Neural progenitor cell (in vitro differentiated cells): ENCODE results near the gene TTC31. TPM values are rescaled to one million over a fixed set of nuclear protein-coding genes. Genes with fewer than 3 reads are reported as not detected.
"Not testable (repeated sequence)": the region's sequence is repeated elsewhere in the genome, so short reads cannot be mapped to it uniquely, and the experiment has no call there.

ENCODE experiments used
- DNase-seq: peaks from one replicate; pipeline ENCODE4 v3.0.0-alpha.2; 2016; ENCODE audit warnings: low spot score
- H2AFZ ChIP-seq: fragments of 200-600 bp; sonication (generic); replicated peaks from 2 replicates; pipeline ENCODE4 v1.6.1; 2016; ENCODE audit warnings: antibody characterized with exemption
- H3F3A ChIP-seq: fragments of 200-600 bp; sonication (generic); 2 replicates; pipeline ENCODE4 v1.6.1; 2016; ENCODE audit warnings: antibody characterized with exemption, low read depth
- H3K27ac ChIP-seq: fragments of 200-600 bp; sonication (generic); 2 replicates; pipeline ENCODE4 v1.5.1; 2016; ENCODE audit warnings: mild to moderate bottlenecking
- H3K27me3 ChIP-seq: fragments of 200-600 bp; sonication (generic); 2 replicates; pipeline ENCODE4 v1.6.1; 2016; ENCODE audit warnings: mild to moderate bottlenecking, moderate library complexity
- H3K36me3 ChIP-seq: fragments of 200-600 bp; sonication (generic); 2 replicates; pipeline ENCODE4 v1.5.1; 2016
- H3K4me1 ChIP-seq: fragments of 200-600 bp; sonication (generic); 2 replicates; pipeline ENCODE4 v1.6.1; 2016; ENCODE audit warnings: mixed run types
- H3K4me2 ChIP-seq: fragments of 200-600 bp; sonication (generic); 2 replicates; pipeline ENCODE4 v1.6.1; 2016
- H3K4me3 ChIP-seq: fragments of 200-600 bp; sonication (generic); 2 replicates; pipeline ENCODE4 v1.5.1; 2016
- H3K79me2 ChIP-seq: fragments of 200-600 bp; sonication (generic); 2 replicates; pipeline ENCODE4 v1.6.1; 2016; ENCODE audit warnings: low read depth
- H3K9ac ChIP-seq: fragments of 200-600 bp; sonication (generic); 2 replicates; pipeline ENCODE4 v1.6.1; 2016
- H3K9me3 ChIP-seq: fragments of 200-600 bp; sonication (generic); 2 replicates; pipeline ENCODE4 v1.5.1; 2016; ENCODE audit warnings: low read depth
- H4K20me1 ChIP-seq: fragments of 200-600 bp; sonication (generic); 2 replicates; pipeline ENCODE4 v1.6.1; 2016; ENCODE audit warnings: low read depth
- H3K27ac Mint-ChIP-seq: 3 replicates; pipeline ENCODE4 v1.8.0; 2021; ENCODE audit warnings: mixed read lengths
- H3K27me3 Mint-ChIP-seq: 2 replicates; pipeline ENCODE4 v1.8.0; 2022; ENCODE audit warnings: low read depth, mild to moderate bottlenecking, inconsistent platforms, moderate library complexity, mixed read lengths; ENCODE audit not compliant: insufficient read depth
- H3K36me3 Mint-ChIP-seq: 3 replicates; pipeline ENCODE4 v1.8.0; 2021; ENCODE audit warnings: mixed read lengths
- H3K4me1 Mint-ChIP-seq: 3 replicates; pipeline ENCODE4 v1.8.0; 2021; ENCODE audit warnings: mixed read lengths
- H3K4me3 Mint-ChIP-seq: 3 replicates; pipeline ENCODE4 v1.8.0; 2021; ENCODE audit warnings: mild to moderate bottlenecking, moderate library complexity, mixed read lengths
- H3K9me3 Mint-ChIP-seq: 3 replicates; pipeline ENCODE4 v1.8.0; 2020; ENCODE audit warnings: mixed read lengths
- EZH2 ChIP-seq: fragments of 200-600 bp; sonication (generic); IDR thresholded peaks from 2 replicates; pipeline ENCODE4 v1.6.1; 2017; ENCODE audit warnings: antibody characterized with exemption, mild to moderate bottlenecking, moderate library complexity
- EZH2phosphoT487 ChIP-seq: fragments of 200-600 bp; sonication (generic); IDR thresholded peaks from 2 replicates; pipeline ENCODE4 v1.6.1; 2017; ENCODE audit warnings: antibody characterized with exemption
- total RNA-seq: library from RNA; depleted of rRNA; stranded (reverse); fragments of >200 nt; gene quantifications from 2 replicates; pipeline ENCODE4 v1.2.3, GENCODE V29; 2015; ENCODE audit warnings: low replicate concordance
- TF ChIP-seq, protein P1 (sequence below): fragments of 200-600 bp; sonication (generic); IDR thresholded peaks from 2 replicates; pipeline ENCODE4 v1.5.1; 2017; ENCODE audit warnings: antibody characterized with exemption, mild to moderate bottlenecking

The TTC31 gene
- total RNA-seq, 1 donor from 2014 or later = 22.6 TPM

DNA sequence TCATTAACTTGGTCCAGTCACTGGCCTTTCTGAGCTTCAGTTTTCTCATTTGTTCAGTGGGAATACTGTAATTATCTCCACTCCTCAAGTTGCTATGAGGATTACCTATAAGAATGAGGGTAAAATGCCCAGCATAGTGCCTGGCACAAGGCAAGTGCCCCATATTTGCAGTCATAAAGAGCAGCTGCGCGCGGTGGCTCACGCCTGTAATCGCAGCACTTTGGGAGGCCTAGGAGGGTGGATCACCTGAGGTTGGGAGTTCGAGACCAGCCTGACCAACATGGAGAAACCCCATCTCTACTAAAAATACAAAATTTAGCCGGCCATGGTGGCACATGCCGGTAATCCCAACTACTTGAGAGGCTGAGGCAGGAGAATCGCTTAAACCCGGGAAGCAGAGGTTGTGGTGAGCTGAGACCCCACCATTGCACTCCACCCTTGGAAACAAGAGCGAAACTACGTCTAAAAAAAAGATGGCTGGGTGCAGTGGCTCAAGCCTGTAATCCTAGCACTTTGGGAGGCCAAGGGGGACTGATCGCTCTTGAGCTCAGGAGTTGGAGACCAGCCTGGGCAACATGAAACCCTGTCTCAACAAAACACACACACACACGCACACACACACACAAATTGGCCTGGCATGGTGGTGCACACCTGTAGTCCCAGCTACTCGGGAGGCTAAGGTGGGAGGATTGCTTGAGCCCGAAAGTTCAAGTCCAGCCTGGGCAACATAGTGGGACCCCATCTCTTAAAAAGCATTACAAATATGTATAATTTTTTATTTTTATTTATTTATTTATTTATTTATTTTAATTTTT lies 40.2 kb upstream of the TTC31 start:
- Mint-ChIP-seq H3K4me1 (peaks cover 29% of the 10 kb centered on the region), H3K4me3 (peak overlapping the region; percentile 92), H3K27me3 (peaks cover 24% of the 10 kb centered on the region)
- H3K27ac Mint-ChIP-seq, H3K9me3 Mint-ChIP-seq, H3K36me3 ChIP-seq, H3K27ac ChIP-seq, DNase-seq, H3K9ac ChIP-seq, H3K36me3 Mint-ChIP-seq, H3K9me3 ChIP-seq: not testable (repeated sequence)
- peaks cover 23% of the 10 kb centered on the region for H3K79me2 ChIP-seq
- peaks cover 14% of the 10 kb centered on the region for H4K20me1 ChIP-seq
- peak overlapping the region; percentile 77 for H3K4me3 ChIP-seq
- H3K4me2 ChIP-seq = peak overlapping the region; percentile 98
- H3K4me1 ChIP-seq = peaks cover 18% of the 10 kb centered on the region
- TF ChIP-seq, protein P1, sequence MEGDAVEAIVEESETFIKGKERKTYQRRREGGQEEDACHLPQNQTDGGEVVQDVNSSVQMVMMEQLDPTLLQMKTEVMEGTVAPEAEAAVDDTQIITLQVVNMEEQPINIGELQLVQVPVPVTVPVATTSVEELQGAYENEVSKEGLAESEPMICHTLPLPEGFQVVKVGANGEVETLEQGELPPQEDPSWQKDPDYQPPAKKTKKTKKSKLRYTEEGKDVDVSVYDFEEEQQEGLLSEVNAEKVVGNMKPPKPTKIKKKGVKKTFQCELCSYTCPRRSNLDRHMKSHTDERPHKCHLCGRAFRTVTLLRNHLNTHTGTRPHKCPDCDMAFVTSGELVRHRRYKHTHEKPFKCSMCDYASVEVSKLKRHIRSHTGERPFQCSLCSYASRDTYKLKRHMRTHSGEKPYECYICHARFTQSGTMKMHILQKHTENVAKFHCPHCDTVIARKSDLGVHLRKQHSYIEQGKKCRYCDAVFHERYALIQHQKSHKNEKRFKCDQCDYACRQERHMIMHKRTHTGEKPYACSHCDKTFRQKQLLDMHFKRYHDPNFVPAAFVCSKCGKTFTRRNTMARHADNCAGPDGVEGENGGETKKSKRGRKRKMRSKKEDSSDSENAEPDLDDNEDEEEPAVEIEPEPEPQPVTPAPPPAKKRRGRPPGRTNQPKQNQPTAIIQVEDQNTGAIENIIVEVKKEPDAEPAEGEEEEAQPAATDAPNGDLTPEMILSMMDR = peak; percentile 1
- peaks cover 39% of the 10 kb centered on the region for H3F3A ChIP-seq
- peak overlapping the region; percentile 92 for H2AFZ ChIP-seq
- H3K27me3 ChIP-seq = peaks cover 22% of the 10 kb centered on the region

DNA sequence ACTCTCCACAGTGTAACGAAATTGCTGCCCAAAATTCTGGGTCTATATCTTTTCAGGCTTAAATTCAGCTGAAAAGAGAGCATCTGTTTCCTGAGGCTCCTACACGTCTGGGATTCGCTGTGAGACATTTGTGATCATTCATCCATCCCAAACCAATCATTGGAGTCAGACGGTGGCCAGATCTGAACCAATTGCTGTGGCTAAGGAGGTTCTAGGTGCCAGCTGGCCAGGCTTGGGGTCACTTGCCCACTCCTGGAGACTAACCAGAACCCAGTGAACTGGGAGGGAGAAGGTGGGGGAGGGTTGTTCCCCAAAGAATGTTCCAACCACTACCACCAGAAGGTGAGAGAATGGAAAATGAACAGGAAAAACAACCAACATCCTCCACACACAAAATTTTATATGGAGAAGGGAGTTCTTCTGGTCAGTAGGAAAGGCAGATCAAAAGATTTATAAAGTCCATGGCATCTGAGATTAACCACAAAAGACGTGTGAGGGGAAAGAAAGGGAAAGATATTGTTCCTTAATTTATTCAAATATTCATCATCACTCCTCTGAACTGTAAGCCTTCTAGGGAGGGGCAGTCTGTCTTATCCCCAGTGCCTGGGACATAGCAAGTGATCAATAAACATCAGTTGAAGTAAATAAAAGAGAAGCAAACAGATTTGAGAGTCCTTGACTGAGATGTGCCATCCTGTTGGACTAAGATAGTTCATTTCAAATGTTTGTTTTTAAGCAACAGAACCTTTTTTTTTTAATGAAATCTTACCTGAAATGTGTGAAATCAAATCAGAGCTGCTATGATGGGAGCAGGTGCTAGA lies 38.2 kb upstream of the TTC31 start:
- peaks cover 3% of the 10 kb centered on the region for H3K79me2 ChIP-seq
- H4K20me1 ChIP-seq = no peaks in the 10 kb centered on the region
- H3F3A ChIP-seq = peaks cover 33% of the 10 kb centered on the region
- Mint-ChIP-seq H3K27ac (no peak overlapping the region), H3K27me3 (peaks cover 16% of the 10 kb centered on the region), H3K9me3 (no peaks in the 10 kb centered on the region), H3K36me3 (no peaks in the 10 kb centered on the region), H3K4me3 (no peak overlapping the region), H3K4me1 (peaks cover 9% of the 10 kb centered on the region)
- H3K4me2 ChIP-seq = no peak overlapping the region
- TF ChIP-seq, protein P1 = no peak
- no peak for TF ChIP-seq EZH2phosphoT487
- no peak for TF ChIP-seq EZH2
- no peak for DNase-seq
- peaks cover 22% of the 10 kb centered on the region for H3K27me3 ChIP-seq
- no peaks in the 10 kb centered on the region for H3K36me3 ChIP-seq
- H3K4me1 ChIP-seq = peaks cover 2% of the 10 kb centered on the region
- no peak overlapping the region for H3K27ac ChIP-seq
- no peaks in the 10 kb centered on the region for H3K9me3 ChIP-seq
- H2AFZ ChIP-seq = no peak overlapping the region
- H3K9ac ChIP-seq = no peak overlapping the region
- H3K4me3 ChIP-seq = no peak overlapping the region

DNA sequence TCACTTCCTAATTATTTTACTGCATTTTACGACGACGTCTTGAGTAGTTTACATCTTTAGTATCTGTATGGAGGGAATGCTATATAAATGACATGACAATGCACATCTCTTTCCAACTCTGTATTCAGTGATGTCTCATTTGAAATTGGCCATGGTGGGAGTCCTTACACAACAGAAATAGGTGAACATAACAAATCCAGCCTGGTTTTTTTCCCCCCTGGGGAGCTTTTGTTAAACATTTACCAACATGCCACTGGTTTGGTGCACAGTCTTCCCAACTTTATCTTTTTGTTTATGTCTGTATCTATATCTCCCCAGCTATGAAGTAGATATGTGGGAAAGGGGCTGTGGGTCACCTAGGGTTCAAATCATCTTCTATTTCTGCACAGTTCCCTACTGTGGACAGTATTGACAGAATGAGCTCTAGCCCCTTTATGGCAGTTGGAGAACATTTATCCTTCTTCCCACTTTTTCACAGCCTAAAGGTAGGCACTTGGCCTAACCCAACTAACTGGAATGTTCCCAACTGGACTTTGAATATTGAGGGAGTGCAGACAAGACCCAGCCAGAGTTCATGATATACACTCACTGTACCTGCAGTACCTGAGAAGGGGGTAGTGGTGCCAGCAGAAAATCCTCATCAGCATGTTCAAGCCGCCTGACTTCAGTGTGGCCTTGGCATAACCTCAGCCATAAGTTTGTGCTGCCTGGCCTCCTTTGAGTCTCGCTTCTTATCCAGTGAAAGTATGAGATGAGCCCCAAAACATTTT lies 35.5 kb upstream of the TTC31 start:
- Mint-ChIP-seq H3K27ac (no peak overlapping the region), H3K9me3 (no peaks in the 10 kb centered on the region), H3K36me3 (no peaks in the 10 kb centered on the region), H3K4me1 (no peaks in the 10 kb centered on the region), H3K4me3 (no peak overlapping the region), H3K27me3 (peaks cover 11% of the 10 kb centered on the region)
- no peaks in the 10 kb centered on the region for H3K36me3 ChIP-seq
- peaks cover 6% of the 10 kb centered on the region for H3F3A ChIP-seq
- no peaks in the 10 kb centered on the region for H3K9me3 ChIP-seq
- H3K4me3 ChIP-seq = no peak overlapping the region
- DNase-seq = no peak
- H3K27me3 ChIP-seq = peaks cover 23% of the 10 kb centered on the region
- H3K9ac ChIP-seq = no peak overlapping the region
- H3K79me2 ChIP-seq = no peaks in the 10 kb centered on the region
- no peak overlapping the region for H3K27ac ChIP-seq
- H4K20me1 ChIP-seq = no peaks in the 10 kb centered on the region
- H3K4me2 ChIP-seq = no peak overlapping the region
- no peak overlapping the region for H2AFZ ChIP-seq
- TF ChIP-seq, protein P1 = no peak
- TF ChIP-seq EZH2 (no peak), EZH2phosphoT487 (no peak)
- H3K4me1 ChIP-seq = no peaks in the 10 kb centered on the region
